Measurements from ENCODE around the gene GIGYF2. TPM values are rescaled to one million over a fixed set of nuclear protein-coding genes. Genes with fewer than 3 reads are reported as not detected.
"Not testable (repeated sequence)": the region's sequence is repeated elsewhere in the genome, so short reads cannot be mapped to it uniquely, and the experiment has no call there.

GIGYF2 gene
- total RNA-seq, 1 donor from 2014 or later: 71.8 TPM

DNA sequence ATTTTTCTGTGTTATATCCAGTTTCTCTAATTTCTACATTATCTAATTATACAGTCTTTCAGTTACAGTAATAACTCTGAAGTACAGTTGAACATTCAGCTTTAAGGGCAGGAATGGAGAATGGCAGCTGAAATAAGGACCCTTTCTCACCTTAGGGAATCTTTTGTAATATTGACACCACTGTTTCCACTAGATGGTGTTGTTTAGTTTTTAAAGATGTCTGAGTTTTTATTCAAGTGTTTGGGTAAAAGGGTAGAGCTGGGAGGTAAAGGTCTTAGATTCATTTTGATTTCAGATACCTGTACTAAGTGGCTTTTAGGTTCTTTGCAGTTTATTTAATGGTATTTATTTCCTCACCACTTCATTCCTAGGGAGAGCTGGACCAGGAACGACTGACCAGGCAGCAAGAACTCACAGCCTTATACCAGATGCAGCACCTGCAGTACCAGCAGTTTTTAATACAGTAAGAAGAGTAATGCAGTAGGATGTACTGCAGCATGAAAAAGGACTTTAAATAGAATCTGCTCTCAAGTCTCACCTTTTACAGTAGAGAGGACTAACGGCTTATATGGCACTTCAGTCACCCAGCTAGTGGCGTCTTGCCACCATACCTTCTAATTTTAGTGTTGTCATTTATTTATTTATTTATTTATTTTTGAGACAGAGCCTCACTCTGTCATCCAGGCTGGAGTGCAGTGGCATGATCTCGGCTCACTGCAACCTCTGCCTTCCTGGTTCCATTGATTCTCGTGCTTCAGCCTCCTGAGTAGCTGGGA lies 112.4 kb downstream of the GIGYF2 start:
- intact Hi-C loops (cut with micrococcal nuclease): no loop called here

DNA sequence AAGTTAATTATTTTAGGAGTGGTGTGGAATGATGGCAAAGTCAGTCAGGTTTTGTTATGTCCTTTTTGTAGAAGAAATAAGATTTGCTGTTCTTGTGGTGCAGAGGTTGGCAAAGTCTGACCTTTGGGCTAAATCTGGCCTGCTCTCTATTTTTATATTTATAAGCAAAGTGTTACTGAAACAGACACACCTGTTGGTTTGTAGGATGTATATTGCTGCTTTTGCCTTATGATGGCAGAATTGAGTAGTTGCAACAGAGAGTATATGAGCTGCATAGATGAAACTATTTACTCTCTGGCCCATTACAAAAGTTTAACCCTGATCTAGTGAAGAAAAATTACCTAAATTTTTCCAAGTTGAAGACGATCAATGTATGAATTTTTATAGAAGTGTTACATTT lies 113.3 kb downstream of the GIGYF2 start:
- intact Hi-C loops (cut with micrococcal nuclease): no loop called here

DNA sequence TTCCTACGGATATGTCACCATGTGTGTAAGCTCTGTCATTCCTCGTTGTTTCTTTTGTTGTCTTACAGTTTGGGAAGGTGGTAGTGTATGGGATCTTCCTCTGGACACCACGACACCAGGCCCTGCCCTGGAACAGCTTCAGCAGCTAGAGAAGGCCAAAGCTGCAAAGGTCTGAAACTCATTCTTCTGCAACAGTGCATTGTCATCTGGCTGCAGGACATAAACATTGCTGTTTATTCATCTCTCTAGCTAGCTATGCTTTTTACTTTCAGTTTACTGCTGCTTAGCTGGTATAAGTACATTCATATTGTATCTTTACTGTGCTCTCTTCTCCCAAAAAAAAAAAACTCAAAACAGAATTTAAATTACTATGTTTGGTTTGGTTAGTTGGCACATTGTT lies 118.4 kb downstream of the GIGYF2 start:
- intact Hi-C loops (cut with micrococcal nuclease): no loop called here

DNA sequence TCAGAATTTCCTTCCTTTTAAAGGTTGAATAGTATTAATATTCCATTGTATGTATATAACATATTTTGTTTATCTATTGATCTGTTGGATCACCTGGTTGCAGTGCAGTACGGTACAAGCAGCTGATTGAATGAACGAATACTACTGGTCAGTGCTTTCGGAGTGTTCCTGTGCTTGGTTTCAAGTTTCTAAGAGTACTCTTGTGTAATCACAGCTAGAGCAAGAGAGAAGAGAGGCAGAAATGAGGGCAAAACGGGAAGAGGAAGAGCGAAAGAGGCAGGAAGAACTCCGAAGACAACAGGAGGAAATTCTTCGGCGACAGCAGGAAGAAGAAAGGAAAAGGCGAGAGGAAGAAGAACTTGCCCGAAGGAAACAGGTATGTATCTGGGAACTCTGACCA lies 119.5 kb downstream of the GIGYF2 start:
- intact Hi-C loops (cut with micrococcal nuclease): no loop called here

DNA sequence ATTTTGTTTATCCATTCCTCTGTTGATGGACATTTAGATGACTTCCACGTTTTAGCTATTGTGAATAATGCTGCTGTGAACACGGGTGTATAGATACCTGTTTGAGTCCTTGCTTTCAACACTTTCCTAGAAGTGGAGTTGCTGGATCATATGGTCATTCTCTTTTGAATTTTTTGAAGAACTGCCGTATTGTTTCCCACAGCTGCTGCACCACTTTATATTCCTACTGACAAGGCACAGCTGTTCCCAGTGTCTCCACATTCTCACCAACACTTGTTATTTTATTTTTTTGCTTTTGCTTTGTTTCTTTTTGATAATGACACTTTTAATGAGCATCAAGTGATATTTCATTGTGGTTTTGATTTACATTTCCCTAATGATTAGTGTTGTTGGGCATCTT lies 120.6 kb downstream of the GIGYF2 start:
- intact Hi-C loops (cut with micrococcal nuclease): no loop called here

DNA sequence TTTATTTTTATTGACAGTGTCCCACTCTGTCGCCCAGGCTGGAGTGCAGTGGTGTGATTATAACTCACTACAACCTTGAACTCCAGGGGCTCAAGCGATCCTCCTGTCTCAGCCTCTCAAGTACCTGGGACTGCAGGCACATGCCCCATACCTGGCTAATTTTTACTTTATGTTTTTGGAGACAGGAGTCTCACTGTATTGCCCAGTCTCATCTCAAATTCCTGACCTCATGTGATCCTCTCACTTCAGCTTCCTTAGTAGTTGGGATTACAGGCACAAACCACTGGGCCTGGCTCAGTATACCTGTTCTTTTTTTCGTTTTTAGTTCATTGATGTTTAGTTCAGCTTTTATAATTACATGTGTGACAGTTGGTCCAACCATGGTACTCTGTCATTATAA lies 132.9 kb downstream of the GIGYF2 start:
- intact Hi-C loops (cut with micrococcal nuclease): no loop called here

DNA sequence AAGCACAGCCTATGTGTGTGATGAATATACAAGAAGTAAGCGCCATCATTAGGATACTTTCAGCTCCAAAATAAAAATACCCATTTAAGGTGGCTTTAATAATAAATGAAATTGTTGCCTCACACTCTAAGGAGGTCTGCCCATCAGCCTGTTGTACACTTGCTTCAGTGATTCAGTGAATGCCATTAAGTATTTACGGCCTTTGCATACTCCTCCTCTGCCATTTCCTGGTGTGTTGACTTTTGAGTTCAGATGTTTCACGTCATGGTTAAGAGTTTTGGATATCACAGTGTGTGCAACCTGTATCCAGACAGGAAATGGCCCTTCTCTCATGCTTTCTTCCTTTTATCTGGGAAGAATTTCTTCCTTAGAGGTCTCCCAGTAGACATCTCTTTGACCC lies 134.4 kb downstream of the GIGYF2 start:
- intact Hi-C loops (cut with micrococcal nuclease): no loop called here

DNA sequence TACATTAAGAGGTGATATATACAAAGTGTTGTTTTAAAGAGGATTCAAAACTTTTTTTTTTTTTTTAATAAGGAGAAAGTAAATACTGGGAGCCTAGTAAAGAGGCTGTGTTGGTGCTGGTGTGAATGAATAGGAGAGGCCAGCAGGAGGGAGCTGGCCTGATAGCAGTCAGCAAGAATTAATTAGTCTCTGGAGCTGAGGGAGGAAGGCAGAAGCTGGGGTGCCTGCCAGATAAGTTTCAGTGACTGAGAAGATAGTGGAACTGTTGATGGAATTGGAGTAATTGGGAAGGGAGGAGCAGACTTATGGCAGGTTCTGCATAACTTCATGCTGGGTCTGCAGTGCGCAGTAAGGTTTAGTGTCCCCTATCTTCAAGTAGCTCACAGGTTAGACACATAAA lies 136.7 kb downstream of the GIGYF2 start:
- intact Hi-C loops (cut with micrococcal nuclease): no loop called here

DNA sequence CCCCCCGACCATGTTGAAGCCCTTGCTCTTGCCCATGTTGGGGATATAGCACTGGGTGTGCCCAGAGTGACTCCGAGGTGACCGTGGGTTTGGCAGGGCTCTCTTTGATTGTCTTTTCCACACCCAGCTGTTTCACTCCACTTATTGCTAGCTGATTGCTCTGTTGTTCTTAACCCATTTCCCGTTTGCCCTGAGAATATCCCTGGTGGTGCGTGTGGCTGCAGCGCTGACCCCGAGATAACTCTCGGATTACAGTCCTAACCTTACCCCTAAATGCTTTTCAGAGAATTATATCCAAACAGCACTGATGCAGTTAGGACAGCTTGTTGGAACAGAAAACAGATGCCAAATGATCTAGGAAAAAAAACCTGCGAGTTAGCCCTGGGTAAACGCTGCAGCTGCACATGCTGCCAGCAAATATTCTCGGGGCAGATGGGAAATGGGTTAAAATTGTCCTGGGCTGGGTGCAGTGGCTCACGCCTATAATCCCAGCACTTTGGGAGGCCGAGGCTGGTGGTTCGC lies 138.6 kb downstream of the GIGYF2 start:
- intact Hi-C loops (cut with micrococcal nuclease): loop anchor here (5.0 kb wide), 2 partner anchors 53 to 432 kb away; no protein-coding TSS in a partner anchor

DNA sequence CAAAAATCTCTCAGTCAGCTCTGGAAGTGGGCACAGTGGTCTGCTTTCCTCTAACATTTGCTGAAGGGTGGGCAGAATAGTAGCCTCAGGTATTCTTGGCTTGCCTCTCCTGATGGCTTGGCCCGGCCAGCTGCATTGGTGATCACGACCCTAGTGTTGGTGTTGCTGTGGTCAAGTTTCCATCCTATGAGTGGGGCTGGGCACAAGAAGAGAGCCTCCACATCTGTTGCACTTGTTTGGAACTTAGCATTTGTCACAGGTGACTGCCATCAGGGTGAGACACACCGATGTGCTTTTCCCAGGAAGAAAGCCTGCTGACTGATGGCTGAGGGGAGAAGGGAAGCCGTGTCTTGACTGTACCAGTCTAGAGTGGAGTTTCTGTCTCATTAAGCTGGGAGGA lies 139.8 kb downstream of the GIGYF2 start:
- intact Hi-C loops (cut with micrococcal nuclease): loop anchor here (5.0 kb wide), 2 partner anchors 55 to 430 kb away; no protein-coding TSS in a partner anchor

DNA sequence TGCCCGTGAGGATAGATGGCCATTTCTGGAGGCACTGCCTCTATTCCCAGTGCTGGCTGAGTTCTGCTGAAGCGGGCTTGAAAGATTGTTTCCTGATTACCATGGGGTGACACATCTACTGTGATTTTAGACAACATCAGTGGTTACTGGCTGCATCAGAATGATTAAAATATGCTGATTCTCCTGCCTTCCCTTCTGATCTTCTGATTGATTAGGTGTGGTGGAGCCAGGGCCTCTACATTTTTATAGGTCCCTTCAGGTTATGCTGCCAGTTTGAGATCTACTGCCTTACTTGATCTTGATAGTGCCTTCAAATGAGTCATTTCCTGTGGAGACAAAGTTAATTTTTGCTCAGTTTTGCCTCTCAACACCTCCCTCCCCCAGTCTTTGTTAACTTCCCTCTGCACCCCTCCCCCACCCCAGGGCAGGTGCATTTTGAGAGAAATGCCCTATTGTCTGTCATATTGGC lies 141.3 kb downstream of the GIGYF2 start:
- intact Hi-C loops (cut with micrococcal nuclease): loop anchor here (1.0 to 5.0 kb wide), 3 partner anchors 56 to 429 kb away; partner anchors contain the start of gene ATG16L1

DNA sequence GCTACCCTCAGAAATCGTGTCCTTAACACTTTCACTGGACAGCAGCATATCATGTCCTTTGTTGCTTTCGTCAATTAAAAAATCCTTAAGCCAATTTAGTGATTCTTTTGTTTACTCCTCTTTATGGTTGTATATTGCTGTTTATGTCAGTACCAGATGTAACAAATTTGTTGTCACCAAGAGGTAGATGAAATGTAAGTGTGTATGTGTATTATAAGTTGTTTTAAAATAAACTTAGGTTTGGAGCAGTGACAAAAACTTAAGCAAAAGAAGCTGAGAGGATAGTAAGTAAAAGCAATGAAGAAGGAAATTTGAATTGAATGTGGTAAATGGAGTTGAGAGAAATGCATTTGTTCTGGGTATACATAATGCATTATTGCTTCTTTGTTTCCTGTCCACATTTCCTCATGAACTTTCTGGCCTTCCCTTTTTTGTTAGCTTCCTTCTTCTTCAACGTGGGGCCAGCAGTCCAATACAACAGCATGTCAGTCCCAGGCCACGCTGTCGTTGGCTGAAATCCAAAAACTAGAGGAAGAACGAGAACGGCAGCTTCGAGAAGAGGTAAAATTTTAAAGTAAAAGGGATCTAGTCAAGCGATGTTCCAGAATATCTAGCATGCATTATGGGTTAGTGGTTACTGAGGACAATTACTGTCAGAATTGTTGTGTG lies 142.4 kb downstream of the GIGYF2 start:
- intact Hi-C loops (cut with micrococcal nuclease): loop anchor here (5.0 kb wide), 2 partner anchors 57 to 428 kb away; no protein-coding TSS in a partner anchor

DNA sequence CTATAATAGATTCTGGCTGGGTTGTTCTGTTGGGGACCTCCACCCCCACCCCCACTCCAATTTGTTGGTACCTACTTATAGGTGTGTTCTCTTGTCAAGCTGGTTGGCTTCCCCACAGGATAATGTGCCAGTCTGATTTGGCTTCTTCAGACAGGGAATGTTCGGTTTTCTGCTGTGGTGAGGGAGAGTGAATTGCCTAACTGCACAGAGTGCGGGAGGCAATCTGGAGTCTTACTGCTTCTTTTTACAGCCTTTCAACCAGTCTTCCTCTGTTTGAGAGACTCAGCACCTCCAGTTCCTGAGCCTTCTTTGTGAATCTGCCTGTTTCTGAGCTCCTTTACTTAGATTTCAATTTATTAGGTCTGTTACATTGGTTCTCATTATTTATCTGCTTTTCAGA lies 145.6 kb downstream of the GIGYF2 start:
- intact Hi-C loops (cut with micrococcal nuclease): no loop called here

DNA sequence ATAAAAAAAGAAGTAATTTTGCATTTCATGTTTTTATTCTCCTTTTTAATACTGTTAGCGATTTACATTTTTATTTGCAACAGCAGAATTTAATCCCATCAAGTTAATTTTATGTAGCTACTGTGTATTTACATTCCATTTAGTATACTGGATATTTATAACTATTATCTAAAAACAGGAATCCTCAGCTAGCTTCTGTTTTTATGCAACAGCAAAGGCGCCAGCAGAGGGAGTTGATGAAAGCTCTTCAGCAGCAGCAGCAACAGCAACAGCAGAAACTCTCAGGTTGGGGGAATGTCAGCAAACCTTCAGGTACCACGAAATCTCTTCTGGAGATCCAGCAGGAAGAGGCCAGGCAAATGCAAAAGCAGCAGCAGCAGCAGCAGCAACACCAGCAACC lies 146.7 kb downstream of the GIGYF2 start:
- intact Hi-C loops (cut with micrococcal nuclease): no loop called here

DNA sequence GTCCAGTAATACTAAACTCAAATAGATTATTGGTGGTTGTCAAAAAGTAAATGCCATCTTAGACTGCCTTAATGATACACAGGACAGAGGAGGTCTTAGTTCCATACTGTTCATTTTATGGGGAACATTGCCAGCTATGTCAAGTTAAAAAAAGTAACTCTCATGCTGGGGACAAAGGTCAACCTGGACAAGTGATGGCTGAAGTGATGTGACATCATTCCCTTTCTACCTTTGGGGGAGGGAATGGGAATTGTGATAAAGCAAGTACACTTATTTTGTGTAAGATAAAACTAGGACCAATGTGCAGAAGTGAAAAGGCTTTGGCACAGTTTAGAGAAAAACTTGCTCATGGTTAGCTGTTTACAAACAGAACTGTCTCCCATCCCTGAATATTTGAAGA lies 148.9 kb downstream of the GIGYF2 start:
- intact Hi-C loops (cut with micrococcal nuclease): no loop called here

DNA sequence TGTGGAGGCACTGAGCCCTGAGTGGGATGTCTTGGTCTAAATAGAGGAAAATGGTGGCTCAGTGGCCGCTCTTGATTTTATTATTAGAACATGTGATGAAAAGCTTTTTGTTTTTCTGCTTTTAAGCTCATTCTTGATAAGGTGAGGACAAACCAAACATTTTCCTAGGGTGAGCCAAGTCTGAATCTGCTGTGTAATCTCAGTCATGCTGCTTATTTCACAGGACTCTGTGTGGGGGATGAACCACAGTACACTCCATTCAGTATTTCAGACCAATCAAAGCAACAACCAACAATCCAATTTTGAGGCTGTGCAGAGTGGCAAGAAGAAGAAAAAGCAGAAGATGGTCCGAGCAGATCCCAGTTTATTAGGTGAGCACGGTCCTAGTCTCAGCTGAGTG lies 152.9 kb downstream of the GIGYF2 start:
- intact Hi-C loops (cut with micrococcal nuclease): no loop called here

DNA sequence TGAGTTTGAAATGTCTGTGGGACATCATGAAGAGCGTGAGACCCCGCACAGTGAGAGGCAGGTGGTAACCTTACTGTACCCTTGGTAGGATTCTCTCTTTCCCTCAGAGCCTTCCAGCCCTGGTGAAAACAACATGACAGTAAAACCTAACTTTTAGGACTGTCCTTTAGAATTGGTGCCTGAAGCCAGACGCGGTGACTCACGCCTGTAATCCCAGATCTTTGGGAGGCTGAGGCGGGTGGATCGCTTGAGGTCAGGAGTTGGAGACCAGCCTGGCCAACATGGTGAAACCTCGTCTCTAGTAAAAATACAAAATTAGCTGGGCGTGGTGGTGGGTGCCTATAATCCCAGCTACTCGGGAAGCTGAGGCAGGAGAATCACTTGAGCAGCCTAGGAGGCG lies 154.9 kb downstream of the GIGYF2 start:
- intact Hi-C loops (cut with micrococcal nuclease): not testable (repeated sequence)

DNA sequence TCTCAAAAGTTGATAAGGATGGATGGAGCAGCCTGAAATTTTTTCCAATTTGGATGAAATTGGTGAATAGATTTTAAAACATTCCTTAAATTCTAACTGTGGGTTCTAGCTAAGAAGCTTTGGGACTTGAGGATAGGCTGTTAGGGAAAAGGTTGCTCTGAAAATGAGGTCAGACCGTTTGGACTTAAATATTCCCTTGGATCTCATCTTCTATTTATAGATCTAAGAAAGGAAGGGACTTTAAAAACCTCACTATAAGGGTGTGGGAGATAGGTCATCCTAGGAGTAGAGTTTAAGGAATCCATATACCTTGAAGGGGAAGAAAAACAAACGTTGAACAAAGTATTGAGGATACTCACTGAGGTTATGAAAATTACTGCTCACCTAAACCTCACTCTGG lies 155.5 kb downstream of the GIGYF2 start:
- intact Hi-C loops (cut with micrococcal nuclease): loop anchor here (1.0 kb wide), 1 partner anchor 399 kb away; the partner anchor contains the start of gene ATG16L1

DNA sequence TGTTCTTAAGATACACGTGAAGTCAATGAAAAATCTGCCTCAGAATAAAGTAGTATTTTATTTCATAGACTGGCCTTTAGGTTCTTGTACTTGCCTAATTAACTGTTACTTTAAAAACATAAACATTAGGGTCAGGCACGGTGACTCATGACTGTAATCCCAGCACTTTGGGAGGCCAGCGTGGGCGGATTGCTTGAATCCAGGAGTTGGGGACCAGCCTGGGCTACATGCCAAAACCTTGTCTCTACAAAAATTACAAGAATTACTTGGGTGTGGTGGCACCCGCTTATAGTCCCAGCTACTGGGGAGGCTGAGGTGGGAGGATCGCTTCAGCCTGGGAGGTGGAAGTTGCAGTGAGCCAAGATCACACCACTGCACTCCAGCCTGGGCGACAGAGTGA lies 157.0 kb downstream of the GIGYF2 start:
- intact Hi-C loops (cut with micrococcal nuclease): no loop called here

DNA sequence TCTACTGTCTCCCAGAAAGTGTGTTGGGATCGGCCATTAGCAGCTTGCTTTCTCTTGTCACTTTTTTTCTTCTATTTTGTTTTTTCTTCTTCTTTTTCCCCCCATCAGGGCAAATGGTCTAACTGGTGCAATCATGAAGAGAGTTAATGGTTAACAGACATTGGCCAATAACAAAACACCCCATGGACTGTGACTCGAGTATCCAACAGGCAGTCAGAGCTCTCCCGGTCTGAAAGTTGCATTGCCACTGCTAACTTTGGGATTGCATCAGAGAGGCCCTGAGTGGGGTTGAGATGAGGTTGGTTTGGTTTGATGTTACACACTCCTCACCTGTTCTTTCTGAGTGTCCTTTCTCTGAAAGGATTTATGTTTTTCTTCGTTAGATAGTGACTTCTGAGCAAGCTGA lies 160.0 kb downstream of the GIGYF2 start:
- intact Hi-C loops (cut with micrococcal nuclease): no loop called here

DNA sequence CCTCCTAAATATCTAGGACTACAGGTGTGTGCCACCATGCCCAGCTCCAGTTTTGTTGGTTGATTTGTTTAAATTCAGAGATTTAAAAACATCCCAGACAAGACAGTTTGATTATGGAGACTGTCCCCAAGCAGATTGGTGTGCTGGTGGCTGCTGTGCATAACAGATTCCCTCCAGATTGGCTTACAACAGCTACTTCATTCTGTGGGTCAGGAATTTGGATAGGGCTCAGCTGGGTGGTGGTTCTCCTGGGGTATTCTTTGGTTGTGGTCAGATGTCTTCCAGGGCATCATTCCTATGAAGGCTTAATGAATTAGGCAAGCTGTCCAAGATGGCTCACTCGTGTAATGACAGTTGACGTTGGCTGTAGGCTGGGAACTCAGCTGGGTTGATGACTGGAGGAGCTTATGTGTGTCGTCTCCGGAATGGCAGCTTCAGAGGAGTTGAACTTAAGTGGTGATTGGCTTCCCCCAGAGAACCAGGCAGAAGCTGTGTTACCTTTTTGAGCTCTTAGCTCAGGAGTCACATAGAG lies 162.3 kb downstream of the GIGYF2 start:
- intact Hi-C loops (cut with micrococcal nuclease): no loop called here
